Uterus (tissue), 2 donors: ENCODE measurements around the gene TASP1.

Experiments used
- POLR2A ChIP-seq, 2 donors: fragments of 450-650 bp; IDR thresholded peaks; one replicate each; pipeline ENCODE4 v1.6.1; 2016; ENCODE audit warnings: antibody characterized with exemption in 2 of 2, mild to moderate bottlenecking in 1 of 2, moderate library complexity in 1 of 2
- TF ChIP-seq, protein P1 (sequence below), 4 experiments: fragments of 200-600 bp in 2 of 4; fragments of 450-650 bp in 2 of 4; sonication (generic) in 2 of 4; IDR thresholded peaks; one replicate each; pipeline ENCODE4 v1.5.1; 2016 to 2019; ENCODE audit warnings: antibody characterized with exemption in 4 of 4, mild to moderate bottlenecking in 2 of 4, moderate library complexity in 1 of 4

- TF ChIP-seq, protein P1, sequence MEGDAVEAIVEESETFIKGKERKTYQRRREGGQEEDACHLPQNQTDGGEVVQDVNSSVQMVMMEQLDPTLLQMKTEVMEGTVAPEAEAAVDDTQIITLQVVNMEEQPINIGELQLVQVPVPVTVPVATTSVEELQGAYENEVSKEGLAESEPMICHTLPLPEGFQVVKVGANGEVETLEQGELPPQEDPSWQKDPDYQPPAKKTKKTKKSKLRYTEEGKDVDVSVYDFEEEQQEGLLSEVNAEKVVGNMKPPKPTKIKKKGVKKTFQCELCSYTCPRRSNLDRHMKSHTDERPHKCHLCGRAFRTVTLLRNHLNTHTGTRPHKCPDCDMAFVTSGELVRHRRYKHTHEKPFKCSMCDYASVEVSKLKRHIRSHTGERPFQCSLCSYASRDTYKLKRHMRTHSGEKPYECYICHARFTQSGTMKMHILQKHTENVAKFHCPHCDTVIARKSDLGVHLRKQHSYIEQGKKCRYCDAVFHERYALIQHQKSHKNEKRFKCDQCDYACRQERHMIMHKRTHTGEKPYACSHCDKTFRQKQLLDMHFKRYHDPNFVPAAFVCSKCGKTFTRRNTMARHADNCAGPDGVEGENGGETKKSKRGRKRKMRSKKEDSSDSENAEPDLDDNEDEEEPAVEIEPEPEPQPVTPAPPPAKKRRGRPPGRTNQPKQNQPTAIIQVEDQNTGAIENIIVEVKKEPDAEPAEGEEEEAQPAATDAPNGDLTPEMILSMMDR (IDR thresholded peaks at IDR 0.05), result no peak
- TF ChIP-seq POLR2A (IDR thresholded peaks at IDR 0.05), result no peak
These were observed 120.9 kb downstream of the TASP1 start for GRCh38 chr20:13517831-13518230.
